ENCODE data around the gene PSMC3. TPM values are rescaled to one million over a fixed set of nuclear protein-coding genes. Genes with fewer than 3 reads are reported as not detected.

Gene PSMC3
- total and polyA plus RNA-seq, 2 of the 13 experiments (the other 11 are each of a cell fraction or from before 2014, with no cell fraction given), result 75.8 to 214 TPM

- TF ChIP-seq IRF9 (CRISPR knock-in tag; IDR thresholded peaks at IDR 0.05; ENCODE audit: borderline replicate concordance) (peak; percentile 71; the same call in 1 of the 2 replicates), ZNF563 (CRISPR knock-in tag; IDR thresholded peaks at IDR 0.05) (peak; percentile 76), REL (CRISPR knock-in tag; conservative IDR thresholded peaks at IDR 0.05) (no peak), HNRNPUL1 (IDR thresholded peaks at IDR 0.05; ENCODE audit: low read depth, low read length) (no peak), HNRNPL (IDR thresholded peaks at IDR 0.05; ENCODE audit: low read depth, low read length) (0 out of 2 replicates have a peak, but pooled peaks have one; percentile 9), GPN1 (CRISPR knock-in tag; IDR thresholded peaks at IDR 0.05; ENCODE audit: borderline replicate concordance) (no peak; the same call in 1 of the 2 replicates), NR0B2 (CRISPR knock-in tag; IDR thresholded peaks at IDR 0.05) (no peak; the same call in 1 of the 2 replicates), MAFK (conservative IDR thresholded peaks at IDR 0.05 in 1 of 2, IDR thresholded peaks at IDR 0.05 in 1 of 2; ENCODE audit: low read length in 2 of 2) (no peak), ATAD3A (CRISPR knock-in tag; IDR thresholded peaks at IDR 0.05) (no peak), ZNF775 (CRISPR knock-in tag; IDR thresholded peaks at IDR 0.05; ENCODE audit: borderline replicate concordance) (peak; percentile 67; the same call in 1 of the 2 replicates), GZF1 (CRISPR knock-in tag; IDR thresholded peaks at IDR 0.05) (no peak), JUND (CRISPR knock-in tag; IDR thresholded peaks at IDR 0.05) (no peak; the same call in 1 of the 2 replicates), NFE2 (CRISPR knock-in tag; IDR thresholded peaks at IDR 0.05) (no peak), SATB2 (CRISPR knock-in tag; IDR thresholded peaks at IDR 0.05) (0 out of 2 replicates have a peak, but pooled peaks have one; percentile 63), HIVEP1 (CRISPR knock-in tag; IDR thresholded peaks at IDR 0.05) (no peak), ZNF766 (CRISPR knock-in tag; IDR thresholded peaks at IDR 0.05; ENCODE audit: borderline replicate concordance) (peak; percentile 75), MEF2D (CRISPR knock-in tag; IDR thresholded peaks at IDR 0.05) (no peak), ELF1 (CRISPR knock-in tag; IDR thresholded peaks at IDR 0.05) (peak; percentile 33; the same call in 1 of the 2 replicates), TEF (CRISPR knock-in tag; IDR thresholded peaks at IDR 0.05) (no peak), MIER3 (CRISPR knock-in tag; IDR thresholded peaks at IDR 0.05; ENCODE audit: borderline replicate concordance) (no peak; the same call in 1 of the 2 replicates), ATF1 (CRISPR knock-in tag; IDR thresholded peaks at IDR 0.05) (no peak), ZNF574 (CRISPR knock-in tag; IDR thresholded peaks at IDR 0.05) (peak; percentile 95), ZNF792 (CRISPR knock-in tag; IDR thresholded peaks at IDR 0.05) (peak; percentile 34; the same call in 1 of the 2 replicates), ZNF597 (CRISPR knock-in tag; IDR thresholded peaks at IDR 0.05) (no peak)
These were observed 18.3 kb downstream of the PSMC3 start, which contains the start of gene SLC39A13 (continued) for GRCh38 chr11:47407746-47408590.
